HG03060 (cell line): Measurements from ENCODE around the gene SERTAD1.

Experiments used
- ATAC-seq: cut with Tn5 transposase; IDR thresholded peaks from one replicate; pipeline ENCODE4 v1.9.1; 2021; ENCODE audit warnings: low read depth, moderate number of reproducible peaks; ENCODE audit not compliant: unreplicated experiment

SERTAD1 gene

GRCh38 chr19:40407714-40408597 is 17.8 kb downstream of the SERTAD1 start:
- no peak for ATAC-seq

DNA sequence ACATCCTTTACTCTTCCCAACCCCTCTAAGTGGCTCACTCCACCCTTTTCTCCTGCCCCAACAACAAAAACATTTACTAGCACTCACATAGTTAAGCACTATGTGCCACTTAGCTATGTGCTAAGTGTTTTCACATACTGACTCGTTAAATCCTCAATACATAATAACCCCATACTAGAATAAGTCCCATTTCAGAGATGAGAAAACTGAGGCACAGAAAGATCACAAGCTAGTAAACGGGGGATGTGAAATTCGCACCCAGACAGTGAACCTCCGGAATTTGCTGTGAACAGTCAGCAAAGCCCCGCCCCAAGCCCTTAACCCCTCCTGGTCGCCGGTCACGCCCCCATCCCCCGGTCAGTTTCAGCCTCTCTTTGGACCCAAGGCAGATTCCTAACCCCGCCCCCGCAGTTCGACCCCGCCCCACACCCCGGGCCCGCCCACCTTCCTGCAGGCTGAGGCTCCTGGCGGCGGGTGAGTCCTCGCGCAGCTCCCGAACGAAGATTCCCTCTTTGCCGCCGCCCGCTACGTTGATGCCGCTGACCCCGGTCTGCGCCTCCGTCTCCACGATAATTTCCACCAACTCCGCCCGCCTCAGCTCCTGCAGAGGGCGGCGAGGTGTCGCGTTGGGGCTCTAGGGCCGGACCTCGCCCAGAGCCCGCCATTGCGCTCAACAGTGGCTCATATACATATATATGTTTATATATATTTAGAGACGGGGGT is 22.4 kb downstream of the SERTAD1 start:
- no peak for ATAC-seq

GRCh38 chr19:40400559-40400958 is 25.2 kb downstream of the SERTAD1 start:
- ATAC-seq: no peak

DNA sequence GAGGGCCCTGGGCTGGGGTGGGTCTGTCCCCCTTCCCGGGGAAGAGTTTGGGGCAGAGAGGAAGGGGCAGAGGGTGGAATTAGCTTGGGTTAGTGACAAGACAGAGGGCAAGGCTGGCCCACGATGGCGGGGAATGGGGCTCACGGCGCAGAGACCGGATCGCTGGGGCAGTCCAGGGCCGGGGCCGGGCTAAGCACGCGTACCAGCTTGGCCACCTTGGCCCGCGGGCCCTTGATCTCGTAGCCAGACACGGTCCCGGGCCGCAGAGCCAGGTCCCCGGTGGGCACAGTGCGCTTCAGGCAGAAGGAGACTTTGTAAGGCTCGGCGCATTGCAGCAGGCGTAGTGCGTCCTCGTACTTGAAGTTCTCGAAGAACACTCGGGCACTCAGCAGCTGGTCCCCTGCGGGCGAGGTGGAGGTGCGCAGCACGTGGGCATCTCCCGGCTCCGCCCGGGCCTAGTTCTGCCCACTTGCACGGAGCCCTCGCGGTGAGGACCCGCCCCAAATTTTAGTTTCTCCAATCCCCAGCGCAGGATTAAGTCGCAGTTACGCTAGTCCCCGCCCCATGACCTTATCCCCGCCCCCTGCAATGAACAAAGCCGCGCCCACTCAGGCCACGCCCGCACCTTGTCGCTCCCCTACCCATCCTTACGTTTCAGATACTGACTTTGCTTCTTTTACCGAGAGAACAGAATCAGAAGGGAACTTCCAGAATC is 27.2 kb downstream of the SERTAD1 start:
- ATAC-seq: no peak

DNA sequence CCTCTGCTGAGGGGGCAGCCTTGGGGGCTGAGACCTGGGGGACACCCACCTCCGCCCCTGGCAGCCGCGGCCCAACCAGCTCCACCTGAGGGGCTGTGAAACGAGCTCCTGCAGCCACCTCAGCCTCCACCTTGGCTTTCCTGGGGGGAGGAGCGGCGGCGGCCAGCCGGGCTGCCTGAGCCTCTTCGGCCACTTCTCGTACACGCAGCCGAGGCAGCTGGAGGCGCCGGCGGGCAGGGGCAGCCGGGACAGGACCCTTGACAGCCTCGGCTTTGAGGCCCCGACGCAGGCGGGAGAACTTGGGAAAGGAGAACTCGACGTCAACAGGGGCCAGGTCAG is 28.3 kb downstream of the SERTAD1 start:
- ATAC-seq: no peak

- ATAC-seq: no peak
These were observed 28.8 kb downstream of the SERTAD1 start for GRCh38 chr19:40396886-40397567.

DNA sequence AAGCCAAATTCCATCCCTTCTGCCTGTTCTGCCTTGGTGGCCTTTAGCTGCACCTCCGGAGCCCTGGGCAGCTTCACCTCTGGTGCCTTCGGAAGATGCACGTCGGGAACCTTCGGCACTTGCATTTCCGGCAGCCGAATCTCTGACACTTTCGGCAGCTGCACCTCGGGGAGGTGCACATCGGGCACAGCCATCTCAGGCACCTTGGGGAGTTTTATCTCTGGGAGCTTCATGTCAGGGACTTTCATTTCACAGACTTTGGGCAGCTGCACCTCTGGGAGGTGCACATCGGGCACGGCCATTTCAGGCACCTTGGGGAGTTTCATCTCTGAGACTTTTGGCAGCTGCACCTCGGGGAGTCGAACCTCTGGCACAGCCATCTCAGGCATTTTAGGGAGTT is 29.8 kb downstream of the SERTAD1 start:
- no peak for ATAC-seq

DNA sequence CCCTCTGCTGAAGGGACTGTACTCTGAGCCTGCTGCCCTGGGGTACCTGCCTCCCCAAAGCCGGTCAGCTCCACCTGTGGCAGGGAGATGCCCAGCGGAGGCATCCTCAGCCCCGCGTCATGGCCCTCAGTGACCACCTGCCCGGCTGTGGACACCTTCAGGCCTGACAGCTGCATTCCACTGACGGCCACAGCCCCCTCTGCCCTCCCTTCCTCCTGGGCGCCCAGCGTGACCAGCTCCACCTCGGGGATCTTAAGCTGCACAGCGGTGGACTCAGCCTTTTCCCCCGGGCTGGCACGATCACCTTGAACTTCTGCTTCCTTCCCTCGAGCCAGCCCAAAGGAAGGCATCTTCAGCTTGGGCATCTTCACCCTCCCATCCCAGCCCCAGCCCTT is 31.0 kb downstream of the SERTAD1 start:
- no peak for ATAC-seq

DNA sequence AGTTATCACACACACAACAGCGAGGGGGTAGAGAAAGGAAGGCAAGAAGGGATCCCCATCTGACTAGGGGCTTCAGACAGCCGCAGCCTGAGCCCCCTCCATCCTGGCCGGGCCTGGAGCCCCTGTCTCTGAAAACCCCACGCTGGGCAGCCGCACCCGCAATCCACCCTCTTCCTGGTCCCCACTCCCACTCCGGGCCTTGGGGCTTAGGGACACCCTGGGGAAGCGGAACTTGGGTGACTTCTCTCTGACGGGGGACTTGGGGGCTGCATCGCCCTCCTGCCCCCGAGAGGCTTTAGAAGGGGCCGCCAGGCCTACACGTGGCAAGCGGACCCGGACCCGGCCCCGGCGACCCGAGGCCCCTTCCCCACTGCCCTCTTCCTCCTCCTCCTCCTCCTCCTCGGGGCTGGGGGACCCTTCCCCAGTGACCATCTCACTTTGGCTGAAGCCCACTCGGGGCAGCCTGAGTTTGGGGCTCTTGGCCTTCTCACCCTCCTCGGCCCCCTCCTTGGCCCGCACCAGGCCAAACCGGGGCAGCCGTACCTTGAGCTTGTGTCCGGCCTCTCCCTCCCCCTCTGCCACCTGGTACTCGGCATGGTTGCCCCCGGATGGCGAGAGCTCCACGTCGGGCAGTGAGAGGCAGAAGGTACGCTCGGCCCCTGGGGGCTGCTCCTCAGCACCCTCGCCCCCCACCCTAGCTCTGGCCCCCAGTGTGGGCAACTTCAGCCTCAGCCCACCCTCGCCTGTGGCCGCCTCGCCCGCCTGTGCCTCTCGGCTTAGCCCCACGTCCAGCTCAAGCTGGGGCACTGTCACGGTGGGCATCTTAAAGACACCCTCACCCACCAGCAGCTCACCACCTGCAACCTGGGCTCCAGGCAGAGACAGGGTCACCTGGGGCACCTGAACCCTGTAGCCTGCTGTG is 31.6 kb downstream of the SERTAD1 start:
- no peak for ATAC-seq

DNA sequence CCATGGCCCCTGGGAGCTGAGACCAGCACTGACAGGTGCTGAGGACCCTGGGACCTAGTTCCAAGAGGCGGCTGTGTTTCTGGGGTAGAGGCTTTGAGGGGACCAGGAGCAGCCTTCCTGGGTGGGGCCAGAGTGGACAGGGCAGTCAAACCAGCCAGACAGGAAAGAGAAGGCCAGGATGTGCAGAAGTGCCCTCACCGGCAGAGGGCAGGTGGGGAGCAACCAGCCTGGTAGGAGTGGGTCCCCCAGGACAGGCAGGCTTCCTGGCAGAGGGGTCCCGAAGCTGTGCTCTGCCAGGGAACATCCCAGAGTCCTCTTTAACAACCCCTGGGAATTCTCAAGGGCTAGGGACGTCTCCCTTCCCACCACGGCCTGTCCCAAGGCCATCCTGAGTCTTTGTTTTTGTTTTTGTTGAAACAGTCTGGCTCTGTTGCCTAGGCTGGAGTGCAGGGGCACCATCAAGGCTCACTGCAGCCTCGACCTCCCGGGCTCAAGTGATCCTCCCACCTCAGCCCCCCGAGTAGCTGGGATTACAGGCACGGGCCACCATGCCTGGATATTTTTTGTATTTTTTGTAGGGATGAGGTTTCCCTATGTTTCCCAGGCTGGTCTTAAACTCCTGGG is 32.8 kb downstream of the SERTAD1 start:
- no peak for ATAC-seq

- no peak for ATAC-seq
These were observed 33.7 kb downstream of the SERTAD1 start for GRCh38 chr19:40392123-40392522.

DNA sequence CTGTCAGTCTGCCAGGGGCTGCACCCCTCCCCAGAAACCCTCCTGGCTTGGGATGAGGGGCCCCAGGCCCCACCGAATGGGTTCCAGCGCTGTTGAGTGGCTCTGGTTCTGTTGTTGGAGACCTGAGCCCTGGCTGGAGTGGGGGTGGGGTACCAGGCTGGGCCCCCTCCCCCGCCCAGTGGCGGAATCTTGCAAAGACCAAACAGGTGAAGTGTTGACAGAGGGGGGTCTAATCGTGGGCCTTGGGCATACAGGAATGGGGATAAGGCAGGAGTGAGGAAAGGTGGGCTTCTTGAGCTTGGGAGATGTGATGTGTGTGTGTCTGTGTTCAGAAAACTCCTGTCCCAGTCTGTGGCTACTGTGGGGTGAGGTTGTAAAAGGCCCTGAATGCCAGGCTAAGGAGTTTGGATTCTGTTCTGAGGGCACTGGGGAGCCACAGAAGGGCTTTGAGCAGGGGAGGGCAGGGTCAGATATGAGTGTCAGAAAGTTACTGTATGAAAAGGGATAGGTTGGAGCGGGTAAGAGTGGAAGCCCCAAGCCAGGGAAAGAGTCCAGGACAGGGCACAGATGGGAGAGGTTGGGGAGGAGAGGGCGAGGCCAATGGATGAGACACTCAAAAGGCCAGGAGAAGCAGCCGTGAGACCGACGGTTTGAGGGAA is 35.6 kb downstream of the SERTAD1 start, which contains the start of gene HIPK4:
TSS of gene HIPK4 (minus strand) at position 98 of the 659 bp plus-strand sequence. CDS start 279 bp downstream, outside the sequence.
- ATAC-seq: no peak

DNA sequence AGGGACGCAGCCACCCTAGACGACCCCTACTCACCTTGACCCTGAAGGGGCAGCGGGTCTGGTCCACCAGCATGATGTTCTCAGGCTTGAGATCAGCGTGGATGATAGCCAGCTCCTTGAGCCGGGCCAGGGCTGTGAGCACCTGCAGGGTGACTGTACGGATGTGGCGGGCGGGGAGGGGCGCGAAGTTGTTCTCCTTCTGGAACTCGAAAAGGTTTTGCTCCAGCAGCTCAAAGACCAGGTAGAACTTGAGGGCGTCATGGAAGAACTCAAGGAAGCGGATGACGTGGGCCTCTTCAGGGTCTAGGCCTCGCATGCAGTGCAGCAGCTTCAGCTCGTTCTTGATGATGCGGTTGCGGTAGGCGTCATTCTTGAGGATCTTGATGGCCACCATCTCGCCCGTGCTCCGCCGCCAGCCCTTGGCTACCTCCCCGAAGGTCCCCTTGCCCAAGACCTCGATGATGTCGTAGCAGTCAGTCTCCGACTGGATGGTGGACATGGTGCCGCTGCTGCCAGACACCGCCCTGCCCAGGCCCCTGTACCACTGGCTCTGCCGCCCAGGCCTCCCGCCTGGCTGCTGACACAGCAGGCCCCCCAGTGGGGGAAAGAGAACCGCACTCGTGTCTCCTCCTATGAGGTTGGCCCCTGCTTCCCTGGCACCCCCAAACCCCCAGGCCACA is 36.2 kb downstream of the SERTAD1 start:
- no peak for ATAC-seq

GRCh38 chr19:40388481-40388880 is 37.3 kb downstream of the SERTAD1 start:
- ATAC-seq: no peak

DNA sequence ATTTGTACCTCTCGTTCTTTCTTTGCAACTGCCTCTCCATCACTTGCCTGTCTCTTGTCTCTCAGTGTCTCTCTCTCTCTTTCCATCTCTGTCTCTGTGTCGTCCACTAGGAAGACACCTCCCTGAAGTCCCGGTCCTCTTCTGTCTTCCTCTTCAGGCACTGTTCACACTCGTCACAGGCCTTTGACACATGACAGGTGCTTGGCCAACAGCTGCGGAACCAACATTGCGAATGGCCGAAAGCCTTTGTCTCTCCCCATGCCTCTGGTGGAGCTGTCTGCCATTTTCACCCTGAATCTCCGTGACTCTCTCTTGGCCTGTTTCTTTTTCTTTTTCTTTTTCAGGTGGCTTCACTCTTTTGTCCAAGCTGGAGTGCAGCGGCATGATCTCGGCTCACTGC is 38.6 kb downstream of the SERTAD1 start:
- no peak for ATAC-seq

- ATAC-seq: no peak
These were observed 42.0 kb downstream of the SERTAD1 start for GRCh38 chr19:40383668-40384248.

- ATAC-seq: no peak
These were observed 44.5 kb downstream of the SERTAD1 start for GRCh38 chr19:40381321-40381720.
